ENCODE measurements around the gene LDHAL6A.

The LDHAL6A gene

GRCh38 chr11:18457450-18457849, 1.8 kb downstream of the LDHAL6A start:
- no peaks in the 10 kb centered on the region for H3K9me3 ChIP-seq (ENCODE audit: control insufficient read depth, low read length)
- no peak overlapping the region for H3K9ac ChIP-seq (ENCODE audit: low read length)
- H3K4me3 ChIP-seq (ENCODE audit: low read length), result no peak overlapping the region
- peaks cover 3% of the 10 kb centered on the region for H3K27me3 ChIP-seq (replicated peaks; ENCODE audit: control insufficient read depth, insufficient read depth, low read length)
- DNase-seq (ENCODE audit: low read depth), result no peak
- H3K4me1 ChIP-seq (ENCODE audit: control insufficient read depth, insufficient read depth, low read length), result no peaks in the 10 kb centered on the region
- no peaks in the 10 kb centered on the region for H3K36me3 ChIP-seq (ENCODE audit: control insufficient read depth, insufficient read depth, low read length, severe bottlenecking)

- no peaks in the 10 kb centered on the region for H3K36me3 ChIP-seq (ENCODE audit: control insufficient read depth, insufficient read depth, low read length, severe bottlenecking)
- H3K9me3 ChIP-seq (ENCODE audit: control insufficient read depth, low read length), result no peaks in the 10 kb centered on the region
- DNase-seq (ENCODE audit: low read depth), result no peak
- no peak overlapping the region for H3K4me3 ChIP-seq (ENCODE audit: low read length)
- no peak overlapping the region for H3K9ac ChIP-seq (ENCODE audit: low read length)
- H3K4me1 ChIP-seq (ENCODE audit: control insufficient read depth, insufficient read depth, low read length), result no peaks in the 10 kb centered on the region
- H3K27me3 ChIP-seq (replicated peaks; ENCODE audit: control insufficient read depth, insufficient read depth, low read length), result peaks cover 3% of the 10 kb centered on the region
Measured at GRCh38 chr11:18459634-18460033, 4.0 kb downstream of the LDHAL6A start.

GRCh38 chr11:18461909-18462308, 6.3 kb downstream of the LDHAL6A start:
- Histone ChIP-seq H3K4me1 (ENCODE audit: control insufficient read depth, insufficient read depth, low read length) (no peaks in the 10 kb centered on the region), H3K4me3 (ENCODE audit: low read length) (no peak overlapping the region), H3K27me3 (replicated peaks; ENCODE audit: control insufficient read depth, insufficient read depth, low read length) (no peaks in the 10 kb centered on the region), H3K9ac (ENCODE audit: low read length) (no peak overlapping the region), H3K9me3 (ENCODE audit: control insufficient read depth, low read length) (no peaks in the 10 kb centered on the region), H3K36me3 (ENCODE audit: control insufficient read depth, insufficient read depth, low read length, severe bottlenecking) (no peaks in the 10 kb centered on the region)
- no peak for DNase-seq (ENCODE audit: low read depth)

GRCh38 chr11:18463439-18463838, 7.8 kb downstream of the LDHAL6A start:
- Histone ChIP-seq H3K4me1 (ENCODE audit: control insufficient read depth, insufficient read depth, low read length) (no peaks in the 10 kb centered on the region), H3K4me3 (ENCODE audit: low read length) (no peak overlapping the region), H3K9ac (ENCODE audit: low read length) (no peak overlapping the region), H3K9me3 (ENCODE audit: control insufficient read depth, low read length) (no peaks in the 10 kb centered on the region), H3K36me3 (ENCODE audit: control insufficient read depth, insufficient read depth, low read length, severe bottlenecking) (no peaks in the 10 kb centered on the region), H3K27me3 (replicated peaks; ENCODE audit: control insufficient read depth, insufficient read depth, low read length) (no peaks in the 10 kb centered on the region)
- DNase-seq (ENCODE audit: low read depth), result no peak

- Histone ChIP-seq H3K4me1 (ENCODE audit: control insufficient read depth, insufficient read depth, low read length) (no peaks in the 10 kb centered on the region), H3K9me3 (ENCODE audit: control insufficient read depth, low read length) (no peaks in the 10 kb centered on the region), H3K36me3 (ENCODE audit: control insufficient read depth, insufficient read depth, low read length, severe bottlenecking) (peaks cover 3% of the 10 kb centered on the region), H3K9ac (ENCODE audit: low read length) (no peak overlapping the region), H3K27me3 (replicated peaks; ENCODE audit: control insufficient read depth, insufficient read depth, low read length) (no peaks in the 10 kb centered on the region), H3K4me3 (ENCODE audit: low read length) (no peak overlapping the region)
- no peak for DNase-seq (ENCODE audit: low read depth)
Measured at GRCh38 chr11:18466402-18466801, 10.7 kb downstream of the LDHAL6A start.

- no peak for DNase-seq (ENCODE audit: low read depth)
- Histone ChIP-seq H3K4me3 (ENCODE audit: low read length) (no peak overlapping the region), H3K27me3 (replicated peaks; ENCODE audit: control insufficient read depth, insufficient read depth, low read length) (no peaks in the 10 kb centered on the region), H3K36me3 (ENCODE audit: control insufficient read depth, insufficient read depth, low read length, severe bottlenecking) (peaks cover 3% of the 10 kb centered on the region), H3K4me1 (ENCODE audit: control insufficient read depth, insufficient read depth, low read length) (no peaks in the 10 kb centered on the region), H3K9ac (ENCODE audit: low read length) (no peak overlapping the region), H3K9me3 (ENCODE audit: control insufficient read depth, low read length) (no peaks in the 10 kb centered on the region)
Measured at GRCh38 chr11:18468059-18468458, 12.4 kb downstream of the LDHAL6A start.

- Histone ChIP-seq H3K36me3 (ENCODE audit: control insufficient read depth, insufficient read depth, low read length, severe bottlenecking) (peaks cover 3% of the 10 kb centered on the region), H3K4me3 (ENCODE audit: low read length) (no peak overlapping the region), H3K9me3 (ENCODE audit: control insufficient read depth, low read length) (no peaks in the 10 kb centered on the region), H3K4me1 (ENCODE audit: control insufficient read depth, insufficient read depth, low read length) (no peaks in the 10 kb centered on the region), H3K9ac (ENCODE audit: low read length) (no peak overlapping the region), H3K27me3 (replicated peaks; ENCODE audit: control insufficient read depth, insufficient read depth, low read length) (no peaks in the 10 kb centered on the region)
- DNase-seq (ENCODE audit: low read depth), result no peak
Measured at GRCh38 chr11:18468961-18469360, 13.3 kb downstream of the LDHAL6A start.

GRCh38 chr11:18471995-18472394, 16.3 kb downstream of the LDHAL6A start:
- Histone ChIP-seq H3K36me3 (ENCODE audit: control insufficient read depth, insufficient read depth, low read length, severe bottlenecking) (peaks cover 23% of the 10 kb centered on the region), H3K4me1 (ENCODE audit: control insufficient read depth, insufficient read depth, low read length) (no peaks in the 10 kb centered on the region), H3K9ac (ENCODE audit: low read length) (no peak overlapping the region), H3K27me3 (replicated peaks; ENCODE audit: control insufficient read depth, insufficient read depth, low read length) (no peaks in the 10 kb centered on the region), H3K9me3 (ENCODE audit: control insufficient read depth, low read length) (no peaks in the 10 kb centered on the region), H3K4me3 (ENCODE audit: low read length) (no peak overlapping the region)
- DNase-seq (ENCODE audit: low read depth), result no peak

- Histone ChIP-seq H3K4me3 (ENCODE audit: low read length) (no peak overlapping the region), H3K9ac (ENCODE audit: low read length) (no peak overlapping the region), H3K4me1 (ENCODE audit: control insufficient read depth, insufficient read depth, low read length) (no peaks in the 10 kb centered on the region), H3K27me3 (replicated peaks; ENCODE audit: control insufficient read depth, insufficient read depth, low read length) (no peaks in the 10 kb centered on the region), H3K36me3 (ENCODE audit: control insufficient read depth, insufficient read depth, low read length, severe bottlenecking) (peaks cover 29% of the 10 kb centered on the region), H3K9me3 (ENCODE audit: control insufficient read depth, low read length) (no peaks in the 10 kb centered on the region)
- DNase-seq (ENCODE audit: low read depth), result no peak
Measured at GRCh38 chr11:18472587-18472986, 16.9 kb downstream of the LDHAL6A start.

GRCh38 chr11:18479063-18479462, 23.4 kb downstream of the LDHAL6A start:
- Histone ChIP-seq H3K36me3 (ENCODE audit: control insufficient read depth, insufficient read depth, low read length, severe bottlenecking) (peaks cover 90% of the 10 kb centered on the region), H3K27me3 (replicated peaks; ENCODE audit: control insufficient read depth, insufficient read depth, low read length) (no peaks in the 10 kb centered on the region), H3K9me3 (ENCODE audit: control insufficient read depth, low read length) (no peaks in the 10 kb centered on the region), H3K9ac (ENCODE audit: low read length) (no peak overlapping the region), H3K4me3 (ENCODE audit: low read length) (no peak overlapping the region), H3K4me1 (ENCODE audit: control insufficient read depth, insufficient read depth, low read length) (no peaks in the 10 kb centered on the region)
- DNase-seq (ENCODE audit: low read depth), result no peak

- DNase-seq (ENCODE audit: low read depth), result no peak
- Histone ChIP-seq H3K36me3 (ENCODE audit: control insufficient read depth, insufficient read depth, low read length, severe bottlenecking) (peaks cover 58% of the 10 kb centered on the region), H3K4me1 (ENCODE audit: control insufficient read depth, insufficient read depth, low read length) (peaks cover 20% of the 10 kb centered on the region), H3K27me3 (replicated peaks; ENCODE audit: control insufficient read depth, insufficient read depth, low read length) (no peaks in the 10 kb centered on the region), H3K9ac (ENCODE audit: low read length) (no peak overlapping the region), H3K9me3 (ENCODE audit: control insufficient read depth, low read length) (no peaks in the 10 kb centered on the region), H3K4me3 (ENCODE audit: low read length) (no peak overlapping the region)
Measured at GRCh38 chr11:18485913-18486528, 30.4 kb downstream of the LDHAL6A start.

GRCh38 chr11:18490319-18490718, 34.7 kb downstream of the LDHAL6A start:
- DNase-seq (ENCODE audit: low read depth), result peak; percentile 28
- no peak overlapping the region for H3K4me3 ChIP-seq (ENCODE audit: low read length)
- H3K36me3 ChIP-seq (ENCODE audit: control insufficient read depth, insufficient read depth, low read length, severe bottlenecking), result peaks cover 51% of the 10 kb centered on the region
- no peaks in the 10 kb centered on the region for H3K9me3 ChIP-seq (ENCODE audit: control insufficient read depth, low read length)
- no peaks in the 10 kb centered on the region for H3K27me3 ChIP-seq (replicated peaks; ENCODE audit: control insufficient read depth, insufficient read depth, low read length)
- peaks cover 31% of the 10 kb centered on the region for H3K4me1 ChIP-seq (ENCODE audit: control insufficient read depth, insufficient read depth, low read length)
- H3K9ac ChIP-seq (ENCODE audit: low read length), result no peak overlapping the region

Data from adipocyte (in vitro differentiated cells).